Caco-2 (cell line): ENCODE measurements around the gene KCTD2. TPM values are rescaled to one million over a fixed set of nuclear protein-coding genes. Genes with fewer than 3 reads are reported as not detected.
"Not testable (repeated sequence)": the region's sequence is repeated elsewhere in the genome, so short reads cannot be mapped to it uniquely, and the experiment has no call there.

Experiments used
- BruUV-seq: library from RNA; stranded (reverse); fragments of 400-500 nt; replicated peaks from 2 replicates; lab custom pipeline; 2021; lab: Mats Ljungman, UMichigan
- CTCF ChIA-PET: fragments of 300-600 bp; sonication (Branson Sonifier 250); formaldehyde crosslinking; loops from one replicate; lab custom pipeline; 2022; ENCODE audit warnings: antibody characterized with exemption; lab: Charles Lee
- POLR2A ChIA-PET: fragments of 300-600 bp; sonication (Branson Sonifier 250); formaldehyde crosslinking; loops from one replicate; lab custom pipeline; 2022; ENCODE audit warnings: antibody characterized with exemption; lab: Charles Lee
- DNase-seq, 2 experiments: peaks; one replicate each; pipeline versions ENCODE4 v3.0.0 to v3.0.0-alpha.2; 2020 to 2022
- H3K27me3 ChIP-seq: replicated peaks from 2 replicates; pipeline ENCODE4 v1.6.0; 2011; ENCODE audit warnings: low read length; ENCODE audit not compliant: control insufficient read depth, insufficient read depth
- H3K36me3 ChIP-seq: 2 replicates; pipeline ENCODE4 v1.5.1; 2011; ENCODE audit warnings: low read length; ENCODE audit not compliant: control insufficient read depth, insufficient read depth
- H3K4me1 ChIP-seq: fragments of 250-450 bp; sonication (Bioruptor Pico); 2 replicates; pipeline ENCODE4 v1.5.1; 2020; ENCODE audit warnings: mild to moderate bottlenecking
- H3K4me3 ChIP-seq: 2 replicates; pipeline ENCODE4 v1.5.1; 2011; ENCODE audit warnings: low read depth, mild to moderate bottlenecking, control low read depth, low read length
- H3K9me3 ChIP-seq: fragments of 250-450 bp; sonication (Bioruptor Pico); 2 replicates; pipeline ENCODE4 v1.5.1; 2020; ENCODE audit warnings: mild to moderate bottlenecking, moderate library complexity
- H3K27ac Mint-ChIP-seq: one replicate; pipeline ENCODE4 v1.8.0; 2022; ENCODE audit warnings: mixed read lengths; ENCODE audit not compliant: unreplicated experiment
- H3K27me3 Mint-ChIP-seq: one replicate; pipeline ENCODE4 v1.8.0; 2022; ENCODE audit warnings: mixed read lengths; ENCODE audit not compliant: insufficient read depth, unreplicated experiment
- H3K36me3 Mint-ChIP-seq: one replicate; pipeline ENCODE4 v1.8.0; 2022; ENCODE audit warnings: mild to moderate bottlenecking, mixed read lengths; ENCODE audit not compliant: insufficient read depth, unreplicated experiment
- H3K4me1 Mint-ChIP-seq: one replicate; pipeline ENCODE4 v1.8.0; 2022; ENCODE audit warnings: low read depth, mixed read lengths; ENCODE audit not compliant: unreplicated experiment
- H3K4me3 Mint-ChIP-seq: one replicate; pipeline ENCODE4 v1.8.0; 2022; ENCODE audit warnings: mild to moderate bottlenecking, moderate library complexity, mixed read lengths; ENCODE audit not compliant: unreplicated experiment
- H3K9me3 Mint-ChIP-seq: one replicate; pipeline ENCODE4 v1.8.0; 2022; ENCODE audit warnings: mixed read lengths; ENCODE audit not compliant: unreplicated experiment
- CTCF ChIP-seq, 2 experiments: fragments of 200-600 bp in 1 of 2; IDR thresholded peaks; 1 replicate in 1 of 2; 2 replicates in 1 of 2; pipeline versions ENCODE4 v1.5.1 to v1.8.0; 2011 to 2022; ENCODE audit warnings: antibody characterized with exemption in 1 of 2, control low read depth in 1 of 2, inconsistent platforms in 1 of 2, low read depth in 1 of 2, low read length in 1 of 2, mild to moderate bottlenecking in 1 of 2, moderate library complexity in 1 of 2; ENCODE audit not compliant: insufficient read depth in 1 of 2, severe bottlenecking in 1 of 2, unreplicated experiment in 1 of 2
- intact Hi-C: fragments of 100-400 bp; cut with micrococcal nuclease; formaldehyde crosslinking; loops from one replicate; pipeline ENCODE4 v1.10.0; 2022; ENCODE audit not compliant: unreplicated experiment
- total RNA-seq: library from RNA; stranded (reverse); gene quantifications from 2 replicates; pipeline ENCODE4 v1.2.3, GENCODE V29; 2022

The KCTD2 gene
- total RNA-seq, 1 experiment from 2014 or later = 28.8 TPM

GRCh38 chr17:75044716-75045115 lies 2.3 kb upstream of the KCTD2 start:
- POLR2A ChIA-PET = no interaction called here
- intact Hi-C loops = no loop called here

GRCh38 chr17:75045946-75046406 lies 1.0 kb upstream of the KCTD2 start:
- POLR2A ChIA-PET = interaction anchor here (0.5 to 3.2 kb wide), 2 partner anchors 11 to 193 kb away, joined by 3 to 20 read pairs; no protein-coding TSS in a partner anchor
- not testable (repeated sequence) for DNase-seq, H3K4me1 Mint-ChIP-seq, H3K27me3 Mint-ChIP-seq, H3K9me3 ChIP-seq, H3K27me3 ChIP-seq, H3K4me1 ChIP-seq, H3K36me3 ChIP-seq, H3K9me3 Mint-ChIP-seq, BruUV-seq
- Mint-ChIP-seq H3K4me3 (peak overlapping the region; percentile 95), H3K27ac (peak overlapping the region; percentile 98), H3K36me3 (peaks cover 40% of the 10 kb centered on the region)
- intact Hi-C loops = loop anchor here (1.0 kb wide), 1 partner anchor 11 kb away; no protein-coding TSS in a partner anchor
- H3K4me3 ChIP-seq = peak overlapping the region; percentile 60
- CTCF ChIA-PET = interaction anchor here (1.7 kb wide), 1 partner anchor 84 kb away, joined by 5 read pairs; no protein-coding TSS in a partner anchor

More at GRCh38 chr17:75044716-75045115, 2.3 kb upstream of the KCTD2 start:
- H3K4me1 ChIP-seq = peaks cover 7% of the 10 kb centered on the region; the same call in 1 of the 2 replicates
- no peak overlapping the region for H3K4me3 ChIP-seq
- Mint-ChIP-seq H3K4me1 (no peaks in the 10 kb centered on the region), H3K27ac (peak overlapping the region; percentile 51), H3K9me3 (no peaks in the 10 kb centered on the region), H3K36me3 (peaks cover 42% of the 10 kb centered on the region), H3K4me3 (peak overlapping the region; percentile 34), H3K27me3 (no peaks in the 10 kb centered on the region)
- no peaks in the 10 kb centered on the region for H3K9me3 ChIP-seq
- no peaks in the 10 kb centered on the region; the same call in 1 of the 2 replicates for H3K36me3 ChIP-seq
- no peaks in the 10 kb centered on the region for H3K27me3 ChIP-seq
- DNase-seq = no peak
- CTCF ChIA-PET = no interaction called here
- TF ChIP-seq CTCF (IDR thresholded peaks at IDR 0.05; ENCODE audit: insufficient read depth in 1 of 2, low read depth in 1 of 2, low read length in 1 of 2, severe bottlenecking in 1 of 2, unreplicated experiment in 1 of 2) = no peak
- no TSS peak for BruUV-seq

- intact Hi-C loops = no loop called here
- ChIA-PET POLR2A (interaction anchor here (0.6 to 3.2 kb wide), 4 partner anchors 13 to 40 kb away, joined by 3 to 20 read pairs (median 5); partner anchors contain the start of gene SLC16A5), CTCF (interaction anchor here (0.5 to 2.5 kb wide), 5 partner anchors 12 to 174 kb away, joined by 3 to 8 read pairs (median 5); partner anchors contain the start of gene FDXR)
- no peak for TF ChIP-seq CTCF (IDR thresholded peaks at IDR 0.05; ENCODE audit: insufficient read depth in 1 of 2, low read depth in 1 of 2, low read length in 1 of 2, severe bottlenecking in 1 of 2, unreplicated experiment in 1 of 2)
- peaks cover 41% of the 10 kb centered on the region for H3K36me3 Mint-ChIP-seq
- peak; percentile 40 to 47 for DNase-seq
- H3K27ac Mint-ChIP-seq = peak overlapping the region; percentile 75
- H3K4me3 Mint-ChIP-seq = peak overlapping the region; percentile 95
- no TSS peak for BruUV-seq
- Histone ChIP-seq H3K9me3 (no peaks in the 10 kb centered on the region), H3K4me3 (peak overlapping the region; percentile 60), H3K4me1 (peaks cover 7% of the 10 kb centered on the region; the same call in 1 of the 2 replicates), H3K27me3 (no peaks in the 10 kb centered on the region), H3K36me3 (peaks cover 1% of the 10 kb centered on the region; the same call in 1 of the 2 replicates)
- no peaks in the 10 kb centered on the region for H3K27me3 Mint-ChIP-seq
- H3K9me3 Mint-ChIP-seq = no peaks in the 10 kb centered on the region
- no peaks in the 10 kb centered on the region for H3K4me1 Mint-ChIP-seq
Measured at GRCh38 chr17:75047398-75048098, 523 bp downstream of the KCTD2 start.
